H1 (cell line): ENCODE data around the gene TPRG1L. TPM values are rescaled to one million over a fixed set of nuclear protein-coding genes. Genes with fewer than 3 reads are reported as not detected.
A peak's percentile ranks its signal among the peaks of the same experiment; 100 is the strongest.

Source experiments
- CTCF ChIA-PET: fragments of 300-600 bp; sonication (Branson Sonifier 250); formaldehyde crosslinking; loops from one replicate; lab custom pipeline; 2021; ENCODE audit not compliant: partially characterized antibody; lab: Charles Lee
- POLR2A ChIA-PET: fragments of 300-600 bp; sonication (Branson Sonifier 250); formaldehyde crosslinking; loops from one replicate; lab custom pipeline; 2021; ENCODE audit warnings: inconsistent platforms; ENCODE audit not compliant: partially characterized antibody; lab: Charles Lee
- DNase-seq, 2 experiments: peaks; one replicate each; pipeline versions ENCODE4 v3.0.0 to v3.0.0-alpha.2; 2010 to 2022; ENCODE audit warnings: low spot score in 2 of 2, low read depth in 1 of 2, mixed read lengths in 1 of 2
- FAIRE-seq: peaks from 2 replicates; lab custom pipeline; 2011; peaks lifted over from hg19 to GRCh38; lab: Jason Lieb, UNC
- H2AFZ ChIP-seq: 2 replicates; pipeline ENCODE4 v1.8.1; 2012; ENCODE audit warnings: low read length, inconsistent platforms
- H2AK5ac ChIP-seq: 2 replicates; pipeline ENCODE4 v1.6.1; 2013; ENCODE audit warnings: low read depth, low read length
- H2BK120ac ChIP-seq: replicated peaks from 2 replicates; pipeline ENCODE3; 2013; ENCODE audit warnings: low read depth, low read length, inconsistent platforms
- H2BK12ac ChIP-seq: 2 replicates; pipeline ENCODE4 v1.6.1; 2013; ENCODE audit warnings: low read depth, low read length
- H2BK15ac ChIP-seq: 2 replicates; pipeline ENCODE4 v1.6.1; 2013; ENCODE audit warnings: low read length
- H2BK20ac ChIP-seq: 2 replicates; pipeline ENCODE4 v1.6.1; 2013; ENCODE audit warnings: low read length
- H2BK5ac ChIP-seq: 2 replicates; pipeline ENCODE4 v1.6.1; 2013; ENCODE audit warnings: low read depth, low read length
- H3K14ac ChIP-seq: 2 replicates; pipeline ENCODE4 v1.6.1; 2013; ENCODE audit warnings: inconsistent platforms; ENCODE audit not compliant: insufficient read length
- H3K18ac ChIP-seq: 2 replicates; pipeline ENCODE4 v1.6.1; 2013; ENCODE audit warnings: low read length; ENCODE audit errors: extremely low read depth
- H3K23ac ChIP-seq: 2 replicates; pipeline ENCODE4 v1.6.1; 2013; ENCODE audit warnings: inconsistent platforms; ENCODE audit not compliant: insufficient read length
- H3K23me2 ChIP-seq: 2 replicates; pipeline ENCODE4 v1.6.1; 2013; ENCODE audit warnings: low read depth, low read length
- H3K27ac ChIP-seq: 2 replicates; pipeline ENCODE4 v1.6.1; 2011; ENCODE audit warnings: low read depth, low read length, inconsistent platforms
- H3K27me3 ChIP-seq, 4 experiments: replicated peaks in 1 of 4; 1 replicate in 1 of 4; 2 replicates in 3 of 4; pipeline versions ENCODE4 v1.6.1 to v1.8.1; 2011 to 2013; ENCODE audit warnings: low read length in 3 of 4, mild to moderate bottlenecking in 3 of 4, inconsistent platforms in 2 of 4, mixed read lengths in 2 of 4, moderate library complexity in 1 of 4; ENCODE audit not compliant: control insufficient read depth in 3 of 4, insufficient read depth in 3 of 4; ENCODE audit errors: extremely low read depth in 1 of 4
- H3K36me3 ChIP-seq, 4 experiments: 2 replicates each; pipeline versions ENCODE4 v1.6.1 to v1.8.1; 2011 to 2013; ENCODE audit warnings: mild to moderate bottlenecking in 4 of 4, low read length in 3 of 4, moderate library complexity in 2 of 4, control low read depth in 1 of 4, inconsistent platforms in 1 of 4; ENCODE audit not compliant: insufficient read depth in 4 of 4, control insufficient read depth in 2 of 4
- H3K4ac ChIP-seq: replicated peaks from 2 replicates; pipeline ENCODE3; 2013; ENCODE audit warnings: low read length, low read depth, mixed read lengths, inconsistent platforms; ENCODE audit not compliant: insufficient read length
- H3K4me1 ChIP-seq, 4 experiments: replicated peaks in 1 of 4; 1 replicate in 1 of 4; 2 replicates in 3 of 4; pipeline versions ENCODE4 v1.6.1 to v1.8.1; 2011 to 2013; ENCODE audit warnings: low read length in 3 of 4, inconsistent platforms in 2 of 4, mixed read lengths in 1 of 4; ENCODE audit not compliant: insufficient read depth in 4 of 4, control insufficient read depth in 3 of 4
- H3K4me2 ChIP-seq, 2 experiments: 2 replicates each; pipeline versions ENCODE4 v1.6.1 to v1.8.1; 2011 to 2013; ENCODE audit warnings: low read depth in 2 of 2, low read length in 2 of 2, control low read depth in 1 of 2, inconsistent platforms in 1 of 2, mild to moderate bottlenecking in 1 of 2; ENCODE audit not compliant: insufficient read depth in 1 of 2
- H3K4me3 ChIP-seq, 4 experiments: fragments of 200-600, 300-600 bp in 1 of 4; sonication (generic), shearing (Covaris generic), sonication (Bioruptor Twin) in 1 of 4; 2 replicates each; pipeline versions ENCODE4 v1.5.1 to v1.8.1; 2011 to 2016; ENCODE audit warnings: low read length in 4 of 4, low read depth in 3 of 4, control low read depth in 2 of 4, inconsistent platforms in 2 of 4, mild to moderate bottlenecking in 2 of 4, mixed read lengths in 1 of 4, moderate library complexity in 1 of 4; ENCODE audit not compliant: insufficient read depth in 2 of 4; ENCODE audit errors: extremely low read depth in 1 of 4
- H3K56ac ChIP-seq: replicated peaks from 2 replicates; pipeline ENCODE3; 2013; ENCODE audit warnings: low read depth, mild to moderate bottlenecking, mixed read lengths, low read length, inconsistent platforms; ENCODE audit not compliant: insufficient read length
- H3K79me1 ChIP-seq: 2 replicates; pipeline ENCODE4 v1.6.1; 2013; ENCODE audit warnings: low read depth, low read length, control low read depth
- H3K79me2 ChIP-seq, 2 experiments: 2 replicates each; pipeline versions ENCODE4 v1.6.1 to v1.8.1; 2012 to 2013; ENCODE audit warnings: low read length in 2 of 2, mild to moderate bottlenecking in 2 of 2, inconsistent platforms in 1 of 2; ENCODE audit not compliant: insufficient read depth in 2 of 2, control insufficient read depth in 1 of 2
- H3K9ac ChIP-seq, 4 experiments: replicated peaks in 1 of 4; 1 replicate in 1 of 4; 2 replicates in 3 of 4; pipeline versions ENCODE4 v1.6.1 to v1.8.1; 2011 to 2013; ENCODE audit warnings: low read depth in 3 of 4, low read length in 3 of 4, control low read depth in 2 of 4, mild to moderate bottlenecking in 2 of 4, moderate library complexity in 2 of 4, inconsistent platforms in 1 of 4; ENCODE audit errors: extremely low read depth in 1 of 4
- H3K9me3 ChIP-seq, 2 experiments: 2 replicates each; pipeline versions ENCODE4 v1.6.1 to v1.8.1; 2012 to 2013; ENCODE audit warnings: mild to moderate bottlenecking in 2 of 2, moderate library complexity in 2 of 2, control low read depth in 1 of 2, inconsistent platforms in 1 of 2, low read depth in 1 of 2, low read length in 1 of 2, mixed read lengths in 1 of 2; ENCODE audit not compliant: insufficient read depth in 2 of 2
- H4K20me1 ChIP-seq, 2 experiments: replicated peaks in 1 of 2; 2 replicates each; pipeline versions ENCODE3 to v1.8.1; 2011 to 2013; ENCODE audit warnings: inconsistent platforms in 2 of 2, low read length in 2 of 2, mild to moderate bottlenecking in 1 of 2; ENCODE audit not compliant: insufficient read depth in 2 of 2, control insufficient read depth in 1 of 2
- H4K5ac ChIP-seq: 2 replicates; pipeline ENCODE4 v1.6.1; 2013; ENCODE audit warnings: low read length, low read depth, mixed read lengths, inconsistent platforms; ENCODE audit not compliant: insufficient read length
- H4K8ac ChIP-seq: 2 replicates; pipeline ENCODE4 v1.8.0; 2013; ENCODE audit warnings: mild to moderate bottlenecking, moderate library complexity, low read length, inconsistent platforms; ENCODE audit not compliant: insufficient read depth; ENCODE audit errors: extremely low read depth
- H4K91ac ChIP-seq: replicated peaks from 2 replicates; pipeline ENCODE3; 2013; ENCODE audit warnings: low read length, mixed read lengths, inconsistent platforms; ENCODE audit not compliant: insufficient read length
- ASH2L ChIP-seq: fragments of 200-600, 300-600 bp; sonication (generic); IDR thresholded peaks from one replicate; pipeline ENCODE4 v1.7.1; 2017; ENCODE audit warnings: low read length
- BACH1 ChIP-seq: IDR thresholded peaks from 2 replicates; pipeline ENCODE4 v1.6.1; 2012; ENCODE audit warnings: low read length, improper control_type of control experiment
- BCL11A ChIP-seq, 2 experiments: IDR thresholded peaks; one replicate each; pipeline ENCODE4 v1.6.1; 2011; ENCODE audit warnings: low read depth in 2 of 2, low read length in 2 of 2, mild to moderate bottlenecking in 2 of 2
- BRCA1 ChIP-seq: IDR thresholded peaks from 2 replicates; pipeline ENCODE4 v1.6.1; 2012; ENCODE audit warnings: low read depth, low read length, improper control_type of control experiment
- CBX5 ChIP-seq: fragments of 300-800, 300-1000 bp; sonication (generic); IDR thresholded peaks from 2 replicates; pipeline ENCODE4 v1.7.1; 2016; ENCODE audit warnings: antibody characterized with exemption, low read length, low read depth
- CEBPB ChIP-seq: IDR thresholded peaks from 2 replicates; pipeline ENCODE4 v1.6.1; 2012; ENCODE audit warnings: low read depth, low read length
- CREB1 ChIP-seq: IDR thresholded peaks from 2 replicates; pipeline ENCODE4 v1.6.1; 2012; ENCODE audit warnings: inconsistent platforms
- E2F6 ChIP-seq: IDR thresholded peaks from 2 replicates; pipeline ENCODE4 v1.6.1; 2012; ENCODE audit warnings: inconsistent platforms
- EZH2 ChIP-seq: fragments of 200-600 bp; sonication (generic); IDR thresholded peaks from 2 replicates; pipeline ENCODE4 v1.7.1; 2012; ENCODE audit warnings: low read depth, mild to moderate bottlenecking, moderate library complexity, low read length, inconsistent platforms; ENCODE audit not compliant: severe bottlenecking
- HDAC6 ChIP-seq: IDR thresholded peaks from one replicate; pipeline ENCODE4 v1.7.1; 2012; ENCODE audit warnings: low read depth, mild to moderate bottlenecking, inconsistent platforms, low read length, moderate library complexity
- NANOG ChIP-seq: IDR thresholded peaks from 2 replicates; pipeline ENCODE4 v1.6.1; 2011; ENCODE audit warnings: low read length, low read depth, mild to moderate bottlenecking, inconsistent platforms; ENCODE audit not compliant: insufficient read depth, poor library complexity, severe bottlenecking
- POLR2AphosphoS5 ChIP-seq: IDR thresholded peaks from 2 replicates; pipeline ENCODE4 v1.6.1; 2011; ENCODE audit warnings: low read depth, low read length
- RAD21 ChIP-seq, 2 experiments: IDR thresholded peaks in 1 of 2; conservative IDR thresholded peaks in 1 of 2; 2 replicates each; pipeline ENCODE4 v1.6.1; 2011; ENCODE audit warnings: low read depth in 2 of 2, low read length in 2 of 2, improper control_type of control experiment in 1 of 2, inconsistent platforms in 1 of 2, mild to moderate bottlenecking in 1 of 2, moderate library complexity in 1 of 2
- TBP ChIP-seq: IDR thresholded peaks from 2 replicates; pipeline ENCODE4 v1.6.1; 2011; ENCODE audit warnings: low read depth, low read length, improper control_type of control experiment
- WGBS, 2 experiments: shearing (Covaris generic) in 1 of 2; methylation state at CpG; one replicate each; pipeline versions ENCODE4 v1.1.6 to v1.1.7; 2013 to 2015; ENCODE audit warnings: low lambda C conversion rate in 2 of 2, mixed read lengths in 2 of 2, inconsistent platforms in 1 of 2, low coverage in 1 of 2, missing lambda C conversion rate in 1 of 2; ENCODE audit not compliant: insufficient replicate concordance in 2 of 2, insufficient coverage in 1 of 2, insufficient read length in 1 of 2; ENCODE audit errors: extremely low coverage in 1 of 2, missing lambda C conversion rate in 1 of 2; 5-methylcytosine and 5-hydroxymethylcytosine counted together
- polyA plus RNA-seq, 7 experiments: library from polyadenylated mRNA; depleted of rRNA in 3 of 7; stranded (reverse) in 5 of 7; unstranded in 2 of 7; fragments of >200 nt in 5 of 7; fragments of 200-250 nt in 2 of 7; gene quantifications; 1 replicate in 5 of 7; 2 replicates in 1 of 7; 4 replicates in 1 of 7; pipeline versions ENCODE4 v1.2.1 to v1.2.3, GENCODE V29; 2011 to 2013; ENCODE audit warnings: missing spikeins in 2 of 7, mixed read lengths in 2 of 7
- total RNA-seq: library from RNA; stranded (reverse); fragmentation: NEBNext Ultra II Directional; extraction: Animal tissue kit (Norgen Biotek cat#: 25700); gene quantifications from 2 replicates; pipeline ENCODE4 v1.2.1, GENCODE V29; 2021

The TPRG1L gene
- total and polyA plus RNA-seq, 2 of the 8 experiments (the other 6 are each of a cell fraction or from before 2014, with no cell fraction given), result 21.7 to 22.3 TPM

DNA sequence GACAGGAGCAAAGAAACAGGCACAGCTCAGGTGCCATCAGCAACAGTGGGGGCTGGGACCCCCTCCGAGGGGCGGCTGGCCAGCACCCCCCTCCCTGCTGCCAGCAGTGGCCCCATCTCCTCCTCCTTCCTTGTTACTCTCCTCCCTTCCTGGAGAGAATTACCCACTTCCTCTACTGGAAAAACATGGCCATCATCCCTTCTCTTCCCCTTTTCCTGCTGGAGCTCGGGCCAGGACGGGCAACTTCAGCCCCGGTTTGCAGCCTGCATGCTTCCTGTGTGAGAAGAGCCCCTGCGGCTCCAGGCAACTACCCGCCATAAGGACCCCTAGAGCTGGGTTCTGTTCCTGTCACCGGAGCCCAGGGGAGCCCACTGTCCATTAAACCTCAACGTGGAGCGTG lies 31.1 kb upstream of the TPRG1L start:
- Histone ChIP-seq H3K4me3 (no peak overlapping the region), H2BK20ac (no peak overlapping the region), H3K56ac (no peak overlapping the region), H3K23ac (no peak overlapping the region), H2BK15ac (no peak overlapping the region), H3K79me1 (0 out of 2 replicates have a peak, but pooled peaks cover 2% of the 10 kb centered on the region), H3K23me2 (no peaks in the 10 kb centered on the region), H3K9ac (peak overlapping the region in 1 of 4 experiments; percentile 3; a peak in 1 of 7 replicates), H3K4me1 (peaks cover 0 to 28% (median 18%) of the 10 kb centered on the region in 4 experiments; a peak in 6 of 7 replicates), H3K36me3 (no peaks in the 10 kb centered on the region), H3K27ac (no peak overlapping the region), H2BK12ac (no peak overlapping the region), H4K5ac (peak overlapping the region; percentile 36), H4K91ac (no peak overlapping the region), H2BK120ac (no peak overlapping the region), H3K27me3 (no peaks in the 10 kb centered on the region), H4K20me1 (no peaks in the 10 kb centered on the region), H3K4me2 (peak overlapping the region in 1 of 2 experiments; percentile 7; a peak in 2 of 4 replicates), H3K18ac (no peak overlapping the region; the same call in none of the 2 replicates), H4K8ac (peak overlapping the region; percentile 41; the same call in 1 of the 2 replicates), H3K9me3 (no peaks in the 10 kb centered on the region), H3K4ac (no peak overlapping the region), H3K79me2 (no peaks in the 10 kb centered on the region), H3K14ac (no peak overlapping the region), H2AFZ (no peak overlapping the region), H2BK5ac (no peak overlapping the region), H2AK5ac (no peak overlapping the region)
- no peak for DNase-seq
- CTCF ChIA-PET, result interaction anchor here (0.7 to 9.7 kb wide), 10 partner anchors 11 to 169 kb away, joined by 3 to 132 read pairs (median 6); partner anchors contain the start of genes MEGF6 and TPRG1L
- POLR2A ChIA-PET, result interaction anchor here (0.7 to 1.7 kb wide), 6 partner anchors 10 to 137 kb away, joined by 3 to 9 read pairs (median 3); partner anchors contain the start of gene MEGF6
- FAIRE-seq, result no peak
- WGBS, 2 experiments, result 87% methylated on average over 8 of the region's 10 CpGs; no CpG with 5 or more reads in 1 of the 2 experiments
- no peak for TF ChIP-seq POLR2AphosphoS5
- TF ChIP-seq TBP, result no peak
- TF ChIP-seq BACH1, result no peak
- TF ChIP-seq BCL11A (IDR thresholded peaks at IDR 0.05; ENCODE audit: low read depth in 2 of 2, low read length in 2 of 2), result no peak
- TF ChIP-seq ASH2L, result no peak
- TF ChIP-seq NANOG, result no peak
- no peak for TF ChIP-seq CBX5
- no peak for TF ChIP-seq HDAC6
- TF ChIP-seq CEBPB, result no peak
- no peak for TF ChIP-seq E2F6
- TF ChIP-seq RAD21 (IDR thresholded peaks at IDR 0.05 in 1 of 2, conservative IDR thresholded peaks at IDR 0.05 in 1 of 2; ENCODE audit: low read depth in 2 of 2, low read length in 2 of 2), result no peak
- TF ChIP-seq BRCA1, result no peak
- no peak for TF ChIP-seq EZH2
- TF ChIP-seq CREB1, result no peak
